Measurements from ENCODE around the gene GPR176.

GRCh38 chr15:39869254-39869653 lies 50.8 kb downstream of the GPR176 start:
- no peak for TF ChIP-seq POLR2A (IDR thresholded peaks at IDR 0.05)
- TF ChIP-seq EP300 (IDR thresholded peaks at IDR 0.05) = no peak
- no peak for TF ChIP-seq CTCF (IDR thresholded peaks at IDR 0.05)

All from tibial nerve (tissue), 4 donors.